Spleen (tissue), 11 donors: Measurements from ENCODE around the gene BRD3OS. TPM values are rescaled to one million over a fixed set of nuclear protein-coding genes. Genes with fewer than 3 reads are reported as not detected.
A peak's percentile ranks its signal among the peaks of the same experiment; 100 is the strongest.

Source experiments
- DNase-seq: peaks from one replicate; pipeline ENCODE4 v3.0.0-alpha.2; 2020
- H3K27ac ChIP-seq, 8 donors: fragments of 200-600 bp; sonication (generic) in 7 of 8; 1 replicate in 4 of 8; 2 replicates in 4 of 8; pipeline versions ENCODE4 v1.5.0 to v1.8.0; 2016 to 2021; ENCODE audit warnings: inconsistent platforms in 4 of 8, mild to moderate bottlenecking in 4 of 8, moderate library complexity in 1 of 8
- H3K27me3 ChIP-seq, 7 donors: fragments of 200-600 bp; sonication (generic) in 6 of 7; replicated peaks in 1 of 7; 1 replicate in 4 of 7; 2 replicates in 3 of 7; pipeline versions ENCODE4 v1.5.0 to v1.8.0; 2016 to 2021; ENCODE audit warnings: inconsistent platforms in 3 of 7, mild to moderate bottlenecking in 1 of 7
- H3K36me3 ChIP-seq, 6 donors: fragments of 200-600 bp; sonication (generic) in 5 of 6; 1 replicate in 4 of 6; 2 replicates in 2 of 6; pipeline versions ENCODE4 v1.5.0 to v1.8.0; 2016 to 2021; ENCODE audit warnings: inconsistent platforms in 2 of 6
- H3K4me1 ChIP-seq, 6 donors: fragments of 200-600 bp; sonication (generic) in 5 of 6; 1 replicate in 3 of 6; 2 replicates in 3 of 6; pipeline versions ENCODE4 v1.5.0 to v1.8.0; 2016 to 2021; ENCODE audit warnings: inconsistent platforms in 3 of 6
- H3K4me3 ChIP-seq, 8 donors: fragments of 200-600 bp; sonication (generic) in 7 of 8; 1 replicate in 4 of 8; 2 replicates in 4 of 8; pipeline versions ENCODE4 v1.5.0 to v1.8.0; 2016 to 2021; ENCODE audit warnings: inconsistent platforms in 4 of 8, mild to moderate bottlenecking in 4 of 8, moderate library complexity in 2 of 8
- H3K9me3 ChIP-seq, 8 donors: fragments of 200-600 bp; sonication (generic) in 7 of 8; 1 replicate in 4 of 8; 2 replicates in 4 of 8; pipeline versions ENCODE4 v1.5.0 to v1.8.0; 2016 to 2021; ENCODE audit warnings: inconsistent platforms in 4 of 8
- CTCF ChIP-seq, 11 experiments: fragments of 200-600 bp in 7 of 11; fragments of 450-650 bp in 4 of 11; sonication (generic) in 4 of 11; IDR thresholded peaks in 8 of 11; conservative IDR thresholded peaks in 3 of 11; 1 replicate in 7 of 11; 2 replicates in 4 of 11; pipeline versions ENCODE4 v1.4.0 to v1.8.0; 2016 to 2021; ENCODE audit warnings: antibody characterized with exemption in 11 of 11, inconsistent platforms in 4 of 11, mild to moderate bottlenecking in 1 of 11
- POLR2A ChIP-seq, 3 donors: fragments of 450-650 bp; IDR thresholded peaks; one replicate each; pipeline ENCODE4 v1.5.1; 2017; ENCODE audit warnings: antibody characterized with exemption in 3 of 3, mild to moderate bottlenecking in 1 of 3
- POLR2AphosphoS5 ChIP-seq, 3 donors: sonication (generic); formaldehyde crosslinking; IDR thresholded peaks; one replicate each; pipeline ENCODE4 v1.5.1; 2017; ENCODE audit warnings: antibody characterized with exemption in 3 of 3
- WGBS, 5 donors: extraction: QIAGEN DNeasy Blood & Tissue Kit in 3 of 5; methylation state at CpG; one replicate each; pipeline versions ENCODE4 v1.1.5 to v1.1.7; 2013 to 2018; 5-methylcytosine and 5-hydroxymethylcytosine counted together
- intact Hi-C: fragments of 100-400 bp; cut with DNase I; formaldehyde crosslinking; loops from one replicate; pipeline ENCODE4 v1.15.0; 2023; ENCODE audit warnings: low total_unique reads
- polyA plus RNA-seq, 3 donors: library from polyadenylated mRNA; stranded (reverse); fragments of 200-250 nt; gene quantifications; one replicate each; pipeline ENCODE4 v1.2.1, GENCODE V29; 2013
- total RNA-seq, 7 donors: library from RNA; depleted of rRNA in 3 of 7; stranded (reverse); fragments of >200 nt in 3 of 7; fragmentation: NEBNext Ultra II Directional in 4 of 7; extraction: Animal tissue kit (Norgen Biotek cat#: 25700) in 4 of 7; gene quantifications; one replicate each; pipeline versions ENCODE4 v1.1.0 to v1.2.1, GENCODE V29; 2016 to 2021
- donor health status: healthy with polysubstance abuse.
- donor health status: DM: no; HTN: no; CAD: no; lungs with moderate emphysema.
- donor health status: DM: no; HTN: no; CAD: no.
- donor health status: Bipolar disorder and iron deficiency.
- donor health status: healthy.
- donor health status: DM: no; HTN: no; CAD: no.
- donor health status: DM: yes; HTN: yes; CAD: no.

BRD3OS gene
- total and polyA plus RNA-seq, 10 donors = 6.9 to 13.2 (median 10.7) TPM

DNA sequence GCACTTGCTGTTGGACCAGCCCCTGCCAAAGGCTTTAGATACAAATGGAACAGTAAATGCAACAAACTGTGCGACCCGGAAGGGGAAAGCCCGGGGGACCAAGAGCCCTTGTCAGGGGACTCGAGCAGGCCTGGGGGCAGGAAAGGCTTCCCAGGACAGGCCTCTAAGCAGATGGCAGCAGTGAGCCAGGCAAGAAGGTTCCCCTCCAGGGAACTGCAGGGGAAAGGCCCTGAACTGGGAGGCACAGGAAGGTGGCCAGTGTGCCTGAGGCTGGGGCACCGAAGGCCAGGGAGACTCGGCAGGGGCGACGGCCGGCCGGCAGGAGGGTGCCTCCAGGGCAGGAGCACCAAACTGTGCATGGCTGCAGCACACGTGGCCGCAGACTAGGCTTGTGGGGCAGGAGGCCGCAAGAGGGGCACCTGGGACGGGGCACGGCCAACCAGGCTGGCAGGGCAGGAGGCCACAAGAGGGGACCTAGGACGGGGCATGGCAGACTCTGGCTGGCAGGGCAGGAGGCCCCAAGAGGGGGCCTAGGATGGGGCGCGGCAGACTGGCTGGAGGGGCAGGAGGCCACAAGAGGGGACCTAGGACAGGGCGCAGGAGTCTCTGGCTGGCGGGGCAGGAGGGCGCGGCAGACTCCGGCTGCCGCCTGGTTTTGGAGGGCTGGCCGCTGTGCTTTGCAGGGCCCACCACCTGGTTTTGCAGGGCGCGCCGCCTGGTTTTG is 43.2 kb upstream of the BRD3OS start:
- peaks cover 0 to 13% (median 0%) of the 10 kb centered on the region in 7 donors for H3K27me3 ChIP-seq
- intact Hi-C loops = no loop called here
- H3K36me3 ChIP-seq = no peaks in the 10 kb centered on the region
- H3K4me1 ChIP-seq = peaks cover 13 to 88% (median 34%) of the 10 kb centered on the region in 6 donors
- DNase-seq = peak; percentile 72
- no peak for TF ChIP-seq CTCF (IDR thresholded peaks at IDR 0.05 in 8 of 11, conservative IDR thresholded peaks at IDR 0.05 in 3 of 11)
- no peak for TF ChIP-seq POLR2AphosphoS5 (IDR thresholded peaks at IDR 0.05)
- no peak for TF ChIP-seq POLR2A (IDR thresholded peaks at IDR 0.05)
- 88 to 93% (median 91%) methylated on average over 23 to 28 of the region's 28 CpGs for WGBS, 5 donors
- H3K4me3 ChIP-seq = no peak overlapping the region
- no peaks in the 10 kb centered on the region for H3K9me3 ChIP-seq
- no peak overlapping the region for H3K27ac ChIP-seq

DNA sequence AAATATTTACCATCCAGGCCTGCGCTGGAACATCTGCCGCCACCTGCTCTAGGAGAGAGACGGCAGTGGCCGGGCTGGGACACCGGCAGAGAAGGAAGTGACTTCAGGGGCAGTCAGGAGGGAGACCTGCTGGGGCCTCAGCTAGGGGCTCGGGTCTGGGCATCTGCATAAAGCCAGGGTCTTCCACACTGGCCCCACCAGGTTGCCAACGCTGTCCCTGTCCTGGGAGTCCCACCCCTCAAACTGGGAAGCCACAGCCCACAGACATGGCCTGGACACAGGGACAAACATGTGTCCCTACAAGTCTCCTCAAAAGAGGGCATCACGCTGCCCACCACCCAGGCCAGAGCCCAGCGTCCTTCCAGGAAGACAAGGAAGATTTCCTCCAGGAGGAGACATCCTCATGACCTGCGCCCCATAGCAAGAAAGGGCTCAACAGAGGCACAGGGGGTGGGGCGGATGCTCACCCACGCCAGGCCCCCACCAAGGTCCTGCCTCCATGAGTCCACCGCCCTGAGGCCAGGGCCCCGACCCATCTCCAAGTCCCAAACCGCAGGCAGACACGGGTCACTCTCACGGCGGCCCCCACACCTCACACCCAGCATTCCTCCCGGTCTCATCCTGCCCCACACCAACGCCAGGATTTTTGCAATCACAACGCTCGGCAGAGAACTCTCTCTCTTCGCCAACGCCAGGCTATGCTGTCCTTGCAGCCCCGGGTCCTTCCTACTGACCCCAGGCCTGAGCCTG is 42.1 kb upstream of the BRD3OS start:
- TF ChIP-seq POLR2AphosphoS5 (IDR thresholded peaks at IDR 0.05) = no peak
- no peak for TF ChIP-seq CTCF (IDR thresholded peaks at IDR 0.05 in 8 of 11, conservative IDR thresholded peaks at IDR 0.05 in 3 of 11)
- TF ChIP-seq POLR2A (IDR thresholded peaks at IDR 0.05) = no peak
- no peak overlapping the region for H3K27ac ChIP-seq
- peak; percentile 56 for DNase-seq
- H3K4me3 ChIP-seq = no peak overlapping the region
- peaks cover 13 to 86% (median 35%) of the 10 kb centered on the region in 6 donors for H3K4me1 ChIP-seq
- 83 to 88% (median 86%) methylated on average over 19 to 25 of the region's 25 CpGs for WGBS, 5 donors
- H3K27me3 ChIP-seq = peaks cover 0 to 13% (median 0%) of the 10 kb centered on the region in 7 donors
- intact Hi-C loops = no loop called here
- no peaks in the 10 kb centered on the region for H3K9me3 ChIP-seq
- H3K36me3 ChIP-seq = no peaks in the 10 kb centered on the region

DNA sequence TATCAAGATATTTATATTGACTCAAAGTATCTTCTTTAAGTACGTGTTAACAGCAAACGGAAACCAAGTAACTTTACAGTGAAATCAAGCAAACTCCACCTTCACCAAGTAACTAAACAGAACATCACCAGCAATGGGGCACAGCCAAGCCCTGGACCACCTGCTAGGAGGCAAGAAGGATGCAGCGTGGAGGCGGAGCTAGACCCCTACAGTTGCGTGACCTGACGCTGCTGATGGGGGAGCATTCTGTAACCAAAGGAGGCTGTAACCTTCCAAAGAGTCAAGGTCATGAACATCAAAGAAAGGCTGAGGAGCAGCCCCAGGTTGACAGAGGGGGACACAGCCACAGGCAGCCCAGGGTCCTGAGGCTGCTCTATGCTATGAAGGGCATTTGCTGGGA is 39.2 kb upstream of the BRD3OS start:
- intact Hi-C loops = no loop called here

More for the DNA sequence above, 39.2 kb upstream of the BRD3OS start:
- peaks cover 14 to 83% (median 27%) of the 10 kb centered on the region in 6 donors for H3K4me1 ChIP-seq
- H3K27me3 ChIP-seq = peaks cover 0 to 29% (median 10%) of the 10 kb centered on the region in 7 donors
- H3K9me3 ChIP-seq = no peaks in the 10 kb centered on the region
- no peaks in the 10 kb centered on the region for H3K36me3 ChIP-seq
- DNase-seq = peak; percentile 10
- TF ChIP-seq POLR2AphosphoS5 (IDR thresholded peaks at IDR 0.05) (no peak), POLR2A (IDR thresholded peaks at IDR 0.05) (no peak), CTCF (IDR thresholded peaks at IDR 0.05 in 8 of 11, conservative IDR thresholded peaks at IDR 0.05 in 3 of 11) (no peak)
- no peak overlapping the region for H3K27ac ChIP-seq
- H3K4me3 ChIP-seq = no peak overlapping the region
- 68 to 92% (median 72%) methylated on average over 6 of the region's 6 CpGs for WGBS, 5 donors
